ENCODE measurements around the gene MINDY4.
A peak's percentile ranks its signal among the peaks of the same experiment; 100 is the strongest.

Gene MINDY4

DNA sequence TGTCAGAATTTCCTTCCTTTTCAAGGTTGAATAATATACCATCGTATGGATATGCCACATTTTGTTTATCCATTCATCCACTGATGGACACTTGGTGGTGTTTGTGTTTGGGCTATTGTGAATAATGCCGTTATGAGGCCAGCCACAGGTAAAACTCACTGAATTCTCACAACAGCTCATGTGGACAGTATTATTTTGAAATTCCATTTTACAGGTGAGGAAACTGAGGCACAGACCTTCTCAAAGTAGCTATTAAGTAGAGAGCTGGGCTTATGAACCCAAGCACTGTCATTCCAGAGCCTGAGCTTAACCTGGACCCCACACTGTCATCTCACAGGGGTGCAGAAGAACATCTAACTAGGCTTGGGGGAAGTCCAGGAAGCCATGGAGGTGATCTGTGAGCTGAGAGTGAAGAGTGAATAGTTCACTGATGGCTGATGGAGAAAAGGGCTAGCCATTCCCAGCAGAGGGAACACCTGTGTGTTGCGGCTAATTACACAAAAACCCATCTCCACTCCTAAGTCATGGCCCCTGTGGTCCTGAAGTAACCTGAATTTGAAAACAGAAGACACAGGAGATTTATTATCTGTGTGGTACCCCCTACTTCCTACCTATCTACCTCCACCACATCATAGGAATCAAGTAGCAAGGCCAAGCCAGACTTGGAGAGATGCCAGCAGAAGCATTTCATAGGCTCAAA lies 10.6 kb upstream of the MINDY4 start:
- no peaks in the 10 kb centered on the region for H3K36me3 ChIP-seq (ENCODE audit: insufficient read depth, low read length)
- no peaks in the 10 kb centered on the region for H3K27me3 ChIP-seq (ENCODE audit: control insufficient read depth in 1 of 2, insufficient read depth in 2 of 2, low read length in 2 of 2)
- H3K4me1 ChIP-seq (ENCODE audit: insufficient read depth, low read length): peaks cover 49% of the 10 kb centered on the region
- no peaks in the 10 kb centered on the region for H3K9me3 ChIP-seq (ENCODE audit: low read length)
- no peak overlapping the region for H3K4me3 ChIP-seq (ENCODE audit: low read depth in 1 of 2, low read length in 2 of 2)
- H3K27ac ChIP-seq (ENCODE audit: low read depth, low read length): no peak overlapping the region
- H3K9ac ChIP-seq (ENCODE audit: low read length): no peak overlapping the region

GRCh38 chr7:30761214-30762156 lies 9.7 kb upstream of the MINDY4 start:
- peaks cover 51% of the 10 kb centered on the region for H3K4me1 ChIP-seq (ENCODE audit: insufficient read depth, low read length)
- H3K36me3 ChIP-seq (ENCODE audit: insufficient read depth, low read length): no peaks in the 10 kb centered on the region
- H3K27ac ChIP-seq (ENCODE audit: low read depth, low read length): no peak overlapping the region
- no peak overlapping the region for H3K4me3 ChIP-seq (ENCODE audit: low read depth in 1 of 2, low read length in 2 of 2)
- H3K27me3 ChIP-seq (ENCODE audit: control insufficient read depth in 1 of 2, insufficient read depth in 2 of 2, low read length in 2 of 2): no peaks in the 10 kb centered on the region
- no peak overlapping the region for H3K9ac ChIP-seq (ENCODE audit: low read length)
- no peaks in the 10 kb centered on the region for H3K9me3 ChIP-seq (ENCODE audit: low read length)

GRCh38 chr7:30764030-30764975 lies 6.9 kb upstream of the MINDY4 start:
- Histone ChIP-seq H3K27me3 (ENCODE audit: control insufficient read depth in 1 of 2, insufficient read depth in 2 of 2, low read length in 2 of 2) (no peaks in the 10 kb centered on the region), H3K4me1 (ENCODE audit: insufficient read depth, low read length) (peaks cover 40% of the 10 kb centered on the region), H3K4me3 (ENCODE audit: low read depth in 1 of 2, low read length in 2 of 2) (no peak overlapping the region), H3K36me3 (ENCODE audit: insufficient read depth, low read length) (no peaks in the 10 kb centered on the region), H3K9ac (ENCODE audit: low read length) (no peak overlapping the region), H3K27ac (ENCODE audit: low read depth, low read length) (peak overlapping the region; percentile 10), H3K9me3 (ENCODE audit: low read length) (no peaks in the 10 kb centered on the region)

DNA sequence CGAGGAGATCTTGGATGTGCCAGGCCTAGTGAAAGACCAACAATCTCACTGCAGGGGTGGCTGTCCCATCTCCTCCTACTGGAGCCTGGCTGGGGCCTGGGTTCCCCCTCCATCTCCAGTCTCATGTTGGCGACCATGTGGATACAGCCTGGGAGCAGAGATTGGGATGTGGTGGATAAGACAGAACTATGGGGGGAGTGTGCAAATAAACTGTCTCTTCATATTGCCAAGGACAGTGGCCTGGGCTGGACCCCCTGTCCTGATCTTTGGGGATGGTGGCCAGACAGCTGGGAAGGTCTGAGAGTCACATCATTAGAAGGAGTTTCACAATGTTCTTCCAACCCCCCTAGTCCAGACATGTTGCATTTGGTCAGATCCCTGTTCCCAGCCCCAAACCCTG lies 5.8 kb upstream of the MINDY4 start:
- H3K27ac ChIP-seq (ENCODE audit: low read depth, low read length): peak overlapping the region; percentile 3
- H3K27me3 ChIP-seq (ENCODE audit: control insufficient read depth in 1 of 2, insufficient read depth in 2 of 2, low read length in 2 of 2): no peaks in the 10 kb centered on the region
- H3K36me3 ChIP-seq (ENCODE audit: insufficient read depth, low read length): no peaks in the 10 kb centered on the region
- peaks cover 41% of the 10 kb centered on the region for H3K4me1 ChIP-seq (ENCODE audit: insufficient read depth, low read length)
- H3K9ac ChIP-seq (ENCODE audit: low read length): no peak overlapping the region
- no peak overlapping the region for H3K4me3 ChIP-seq (ENCODE audit: low read depth in 1 of 2, low read length in 2 of 2)
- no peaks in the 10 kb centered on the region for H3K9me3 ChIP-seq (ENCODE audit: low read length)

- H3K9ac ChIP-seq (ENCODE audit: low read length): peak overlapping the region; percentile 34
- peak overlapping the region; percentile 86 for H3K27ac ChIP-seq (ENCODE audit: low read depth, low read length)
- no peaks in the 10 kb centered on the region for H3K36me3 ChIP-seq (ENCODE audit: insufficient read depth, low read length)
- H3K4me3 ChIP-seq (ENCODE audit: low read depth in 1 of 2, low read length in 2 of 2): peak overlapping the region; percentile 65 to 73
- H3K27me3 ChIP-seq (ENCODE audit: control insufficient read depth in 1 of 2, insufficient read depth in 2 of 2, low read length in 2 of 2): no peaks in the 10 kb centered on the region
- H3K4me1 ChIP-seq (ENCODE audit: insufficient read depth, low read length): peaks cover 16% of the 10 kb centered on the region
- H3K9me3 ChIP-seq (ENCODE audit: low read length): no peaks in the 10 kb centered on the region
Measured at GRCh38 chr7:30770845-30771173, 408 bp upstream of the MINDY4 start.

DNA sequence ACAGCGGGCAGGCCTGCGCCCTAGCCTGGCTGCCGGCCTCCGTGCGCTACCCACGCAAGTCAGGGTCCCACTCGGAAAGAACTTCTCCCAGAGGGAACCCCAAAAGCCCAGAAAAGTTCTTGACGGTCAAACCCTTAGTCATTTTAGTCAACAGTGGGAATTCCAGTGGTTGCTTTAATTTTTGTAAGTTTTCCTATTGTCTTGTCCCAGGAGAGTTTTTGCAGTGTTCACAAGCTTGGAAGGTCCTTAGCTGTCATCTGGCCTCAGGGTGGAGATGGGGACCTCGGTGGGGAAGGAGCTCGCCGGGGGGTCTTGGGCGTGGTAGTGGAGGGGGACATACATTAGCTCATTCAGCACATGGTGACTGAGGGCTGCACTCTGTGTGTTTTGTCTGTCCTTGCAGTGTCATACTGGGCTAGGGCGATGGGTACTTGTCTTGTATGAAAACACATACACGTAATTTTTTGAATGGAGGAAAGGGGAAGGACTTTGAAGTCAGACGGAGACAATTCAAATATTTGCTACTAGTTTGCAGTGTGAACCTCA lies 736 bp downstream of the MINDY4 start:
- H3K9ac ChIP-seq (ENCODE audit: low read length): peak overlapping the region; percentile 25
- H3K36me3 ChIP-seq (ENCODE audit: insufficient read depth, low read length): no peaks in the 10 kb centered on the region
- H3K9me3 ChIP-seq (ENCODE audit: low read length): no peaks in the 10 kb centered on the region
- no peaks in the 10 kb centered on the region for H3K27me3 ChIP-seq (ENCODE audit: control insufficient read depth in 1 of 2, insufficient read depth in 2 of 2, low read length in 2 of 2)
- H3K27ac ChIP-seq (ENCODE audit: low read depth, low read length): peak overlapping the region; percentile 89
- peak overlapping the region; percentile 65 to 73 for H3K4me3 ChIP-seq (ENCODE audit: low read depth in 1 of 2, low read length in 2 of 2)
- H3K4me1 ChIP-seq (ENCODE audit: insufficient read depth, low read length): peaks cover 16% of the 10 kb centered on the region

DNA sequence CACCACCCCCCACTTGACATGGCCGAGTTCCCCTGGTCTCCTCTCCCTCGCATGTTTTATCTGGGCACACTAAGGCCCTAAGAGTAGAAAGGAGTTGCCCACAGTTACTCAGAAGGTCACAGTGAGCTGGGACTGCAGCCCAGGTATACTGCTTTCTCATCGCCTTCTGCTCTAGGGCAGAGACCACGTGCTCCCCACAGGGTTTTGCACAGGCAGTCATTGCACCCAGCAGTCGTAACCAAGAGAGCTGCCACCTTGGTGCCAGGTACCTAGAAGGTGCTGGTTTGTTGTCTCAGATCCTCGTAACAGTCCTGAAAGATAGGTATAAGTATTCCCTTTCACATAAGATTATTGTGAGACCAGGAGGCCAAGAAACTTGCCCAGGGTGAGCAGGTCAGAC lies 1.8 kb downstream of the MINDY4 start:
- Histone ChIP-seq H3K9ac (ENCODE audit: low read length) (no peak overlapping the region), H3K27me3 (ENCODE audit: control insufficient read depth in 1 of 2, insufficient read depth in 2 of 2, low read length in 2 of 2) (no peaks in the 10 kb centered on the region), H3K4me3 (ENCODE audit: low read depth in 1 of 2, low read length in 2 of 2) (no peak overlapping the region), H3K27ac (ENCODE audit: low read depth, low read length) (no peak overlapping the region), H3K4me1 (ENCODE audit: insufficient read depth, low read length) (peaks cover 24% of the 10 kb centered on the region), H3K9me3 (ENCODE audit: low read length) (no peaks in the 10 kb centered on the region), H3K36me3 (ENCODE audit: insufficient read depth, low read length) (no peaks in the 10 kb centered on the region)

DNA sequence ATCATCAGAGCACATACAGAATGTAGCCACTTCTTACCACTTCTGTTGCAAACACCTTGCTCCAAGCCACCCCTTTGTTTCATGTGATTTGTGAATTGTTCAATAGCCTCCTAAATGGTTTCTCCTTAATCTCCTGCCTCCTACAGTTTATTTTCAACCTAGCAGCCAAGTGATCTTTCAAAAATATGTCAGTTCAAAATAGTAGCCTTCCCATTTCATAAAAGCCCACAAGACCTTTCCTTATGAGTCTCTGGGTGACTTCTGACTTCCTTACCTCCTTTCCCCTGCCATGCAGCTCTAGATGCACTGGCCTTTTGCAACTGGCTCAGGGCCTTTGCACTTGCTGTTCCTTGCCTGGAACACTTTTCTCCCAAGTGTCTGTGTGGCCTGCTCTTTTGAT lies 4.8 kb downstream of the MINDY4 start:
- Histone ChIP-seq H3K27ac (ENCODE audit: low read depth, low read length) (no peak overlapping the region), H3K9ac (ENCODE audit: low read length) (no peak overlapping the region), H3K9me3 (ENCODE audit: low read length) (no peaks in the 10 kb centered on the region), H3K4me3 (ENCODE audit: low read depth in 1 of 2, low read length in 2 of 2) (no peak overlapping the region), H3K4me1 (ENCODE audit: insufficient read depth, low read length) (peaks cover 40% of the 10 kb centered on the region), H3K36me3 (ENCODE audit: insufficient read depth, low read length) (peaks cover 6% of the 10 kb centered on the region), H3K27me3 (ENCODE audit: control insufficient read depth in 1 of 2, insufficient read depth in 2 of 2, low read length in 2 of 2) (no peaks in the 10 kb centered on the region)

GRCh38 chr7:30776971-30777370 lies 5.8 kb downstream of the MINDY4 start:
- Histone ChIP-seq H3K9me3 (ENCODE audit: low read length) (no peaks in the 10 kb centered on the region), H3K9ac (ENCODE audit: low read length) (no peak overlapping the region), H3K4me1 (ENCODE audit: insufficient read depth, low read length) (peaks cover 44% of the 10 kb centered on the region), H3K27me3 (ENCODE audit: control insufficient read depth in 1 of 2, insufficient read depth in 2 of 2, low read length in 2 of 2) (no peaks in the 10 kb centered on the region), H3K27ac (ENCODE audit: low read depth, low read length) (no peak overlapping the region), H3K36me3 (ENCODE audit: insufficient read depth, low read length) (peaks cover 7% of the 10 kb centered on the region), H3K4me3 (ENCODE audit: low read depth in 1 of 2, low read length in 2 of 2) (no peak overlapping the region)

- H3K4me1 ChIP-seq (ENCODE audit: insufficient read depth, low read length): peaks cover 35% of the 10 kb centered on the region
- no peaks in the 10 kb centered on the region for H3K9me3 ChIP-seq (ENCODE audit: low read length)
- peak overlapping the region; percentile 10 for H3K9ac ChIP-seq (ENCODE audit: low read length)
- H3K27me3 ChIP-seq (ENCODE audit: control insufficient read depth in 1 of 2, insufficient read depth in 2 of 2, low read length in 2 of 2): no peaks in the 10 kb centered on the region
- H3K4me3 ChIP-seq (ENCODE audit: low read depth in 1 of 2, low read length in 2 of 2): no peak overlapping the region
- H3K36me3 ChIP-seq (ENCODE audit: insufficient read depth, low read length): peaks cover 22% of the 10 kb centered on the region
- peak overlapping the region; percentile 44 for H3K27ac ChIP-seq (ENCODE audit: low read depth, low read length)
Measured at GRCh38 chr7:30778255-30779025, 7.2 kb downstream of the MINDY4 start.
